ENCODE results near the gene ITPKC.
"Not testable (repeated sequence)": the region's sequence is repeated elsewhere in the genome, so short reads cannot be mapped to it uniquely, and the experiment has no call there.

Gene ITPKC

GRCh38 chr19:40726279-40726678 is 9.4 kb downstream of the ITPKC start:
- DNase-seq (ENCODE audit: low read depth): no peak
- no peak for TF ChIP-seq CTCF (IDR thresholded peaks at IDR 0.05; ENCODE audit: insufficient read depth, low read depth, low read length, missing control alignments)
- no peak overlapping the region for H3K4me3 ChIP-seq (ENCODE audit: low read depth, low read length)

DNA sequence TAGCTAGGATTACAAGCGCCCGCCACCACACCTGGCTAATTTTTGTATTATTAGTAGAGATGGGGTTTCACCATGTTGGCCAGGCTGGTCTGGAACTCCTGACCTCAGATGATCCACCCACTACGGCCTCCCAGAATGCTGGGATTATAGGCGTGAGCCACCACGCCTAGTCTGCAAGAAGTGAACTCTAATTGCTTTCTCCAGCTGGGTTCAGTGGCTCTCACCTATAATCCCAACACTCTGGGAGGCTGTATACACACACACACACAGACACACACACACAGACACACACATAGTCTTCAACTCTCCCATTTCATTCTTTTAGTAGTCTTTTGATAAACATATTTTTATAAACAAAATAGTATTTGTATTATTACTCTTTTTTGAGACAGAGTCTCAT is 13.2 kb downstream of the ITPKC start:
- not testable (repeated sequence) for DNase-seq (ENCODE audit: low read depth); H3K4me3 ChIP-seq (ENCODE audit: low read depth, low read length)

DNA sequence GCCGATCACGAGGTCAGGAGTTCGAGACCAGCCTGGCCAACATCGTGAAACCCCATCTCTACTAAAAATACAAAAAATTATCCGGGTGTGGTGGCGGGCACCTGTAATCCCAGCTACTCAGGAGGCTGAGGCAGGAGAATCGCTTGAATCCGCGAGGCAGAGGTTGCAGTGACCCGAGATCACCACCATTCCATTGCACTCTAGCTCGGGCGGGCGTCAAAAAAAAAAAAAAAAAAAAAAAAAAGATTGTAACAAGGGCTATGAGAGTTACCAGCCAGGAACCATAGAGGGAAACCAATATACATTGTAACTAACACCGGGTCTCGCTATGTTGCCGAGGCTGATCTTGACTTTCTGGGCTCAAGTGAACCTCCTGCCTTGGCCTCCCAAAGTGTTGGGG is 15.4 kb downstream of the ITPKC start:
- H3K4me3 ChIP-seq (ENCODE audit: low read depth, low read length); DNase-seq (ENCODE audit: low read depth): not testable (repeated sequence)

GRCh38 chr19:40733149-40733548 is 16.2 kb downstream of the ITPKC start:
- TF ChIP-seq CTCF (IDR thresholded peaks at IDR 0.05; ENCODE audit: insufficient read depth, low read depth, low read length, missing control alignments): no peak
- no peak for DNase-seq (ENCODE audit: low read depth)
- H3K4me3 ChIP-seq (ENCODE audit: low read depth, low read length): no peak overlapping the region

GRCh38 chr19:40735013-40735771 is 18.3 kb downstream of the ITPKC start:
- no peak for DNase-seq (ENCODE audit: low read depth)
- no peak for TF ChIP-seq CTCF (IDR thresholded peaks at IDR 0.05; ENCODE audit: insufficient read depth, low read depth, low read length, missing control alignments)
- no peak overlapping the region for H3K4me3 ChIP-seq (ENCODE audit: low read depth, low read length)

GRCh38 chr19:40736661-40737060 is 19.7 kb downstream of the ITPKC start:
- no peak overlapping the region for H3K4me3 ChIP-seq (ENCODE audit: low read depth, low read length)
- no peak for DNase-seq (ENCODE audit: low read depth)
- TF ChIP-seq CTCF (IDR thresholded peaks at IDR 0.05; ENCODE audit: insufficient read depth, low read depth, low read length, missing control alignments): no peak

GRCh38 chr19:40737102-40737644 is 20.3 kb downstream of the ITPKC start:
- TF ChIP-seq CTCF (IDR thresholded peaks at IDR 0.05; ENCODE audit: insufficient read depth, low read depth, low read length, missing control alignments): no peak
- H3K4me3 ChIP-seq (ENCODE audit: low read depth, low read length): no peak overlapping the region
- DNase-seq (ENCODE audit: low read depth): no peak
